ENCODE measurements around the gene ARAP3.

DNA sequence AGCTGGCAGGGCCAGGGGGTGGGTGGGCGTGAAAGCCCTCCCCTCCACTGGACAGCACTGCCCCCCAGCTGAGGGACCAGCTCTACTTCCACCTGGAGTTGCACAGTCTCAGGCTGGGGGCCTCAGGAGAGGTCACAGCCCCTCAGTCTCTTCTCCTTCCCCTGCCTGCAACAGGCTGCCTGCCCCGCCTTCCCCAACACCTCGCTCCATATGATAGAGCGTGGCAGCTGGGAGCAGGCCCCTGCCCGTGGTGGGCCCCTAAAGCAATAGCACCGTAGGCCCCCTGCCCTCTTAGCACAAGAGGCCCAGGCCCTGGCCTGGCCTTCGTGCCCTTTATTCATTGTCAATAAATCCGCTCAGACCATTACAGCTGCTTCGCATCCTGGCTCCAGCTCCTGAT lies 41.3 kb downstream of the ARAP3 start:
- TF ChIP-seq, protein P1, sequence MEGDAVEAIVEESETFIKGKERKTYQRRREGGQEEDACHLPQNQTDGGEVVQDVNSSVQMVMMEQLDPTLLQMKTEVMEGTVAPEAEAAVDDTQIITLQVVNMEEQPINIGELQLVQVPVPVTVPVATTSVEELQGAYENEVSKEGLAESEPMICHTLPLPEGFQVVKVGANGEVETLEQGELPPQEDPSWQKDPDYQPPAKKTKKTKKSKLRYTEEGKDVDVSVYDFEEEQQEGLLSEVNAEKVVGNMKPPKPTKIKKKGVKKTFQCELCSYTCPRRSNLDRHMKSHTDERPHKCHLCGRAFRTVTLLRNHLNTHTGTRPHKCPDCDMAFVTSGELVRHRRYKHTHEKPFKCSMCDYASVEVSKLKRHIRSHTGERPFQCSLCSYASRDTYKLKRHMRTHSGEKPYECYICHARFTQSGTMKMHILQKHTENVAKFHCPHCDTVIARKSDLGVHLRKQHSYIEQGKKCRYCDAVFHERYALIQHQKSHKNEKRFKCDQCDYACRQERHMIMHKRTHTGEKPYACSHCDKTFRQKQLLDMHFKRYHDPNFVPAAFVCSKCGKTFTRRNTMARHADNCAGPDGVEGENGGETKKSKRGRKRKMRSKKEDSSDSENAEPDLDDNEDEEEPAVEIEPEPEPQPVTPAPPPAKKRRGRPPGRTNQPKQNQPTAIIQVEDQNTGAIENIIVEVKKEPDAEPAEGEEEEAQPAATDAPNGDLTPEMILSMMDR (conservative IDR thresholded peaks at IDR 0.05): no peak
- TF ChIP-seq ZFX (IDR thresholded peaks at IDR 0.05): no peak

All from C4-2B (cell line).